Measurements from ENCODE around the gene MRPS9. TPM values are rescaled to one million over a fixed set of nuclear protein-coding genes. Genes with fewer than 3 reads are reported as not detected.

Gene MRPS9
- total and polyA plus RNA-seq, 12 donors: 24.1 to 76.3 (median 40.4) TPM

GRCh38 chr2:105140240-105140568 lies 102.3 kb downstream of the MRPS9 start:
- Histone ChIP-seq H3K9me3 (replicated peaks in 1 of 3) (no peaks in the 10 kb centered on the region), H3K27ac (no peak overlapping the region), H3K36me3 (replicated peaks in 1 of 2) (no peaks in the 10 kb centered on the region), H3K4me3 (no peak overlapping the region), H3K4me1 (replicated peaks in 1 of 2) (no peaks in the 10 kb centered on the region), H3K27me3 (peaks cover 6% of the 10 kb centered on the region)
- WGBS, 4 donors: 64 to 72% (median 71%) methylated on average over 1 of the region's 1 CpG
- intact Hi-C loops (cut with DNase I): no loop called here
- TF ChIP-seq POLR2A (IDR thresholded peaks at IDR 0.05) (no peak), CTCF (IDR thresholded peaks at IDR 0.05) (no peak)
- no peak for DNase-seq

GRCh38 chr2:105141099-105141614 lies 103.3 kb downstream of the MRPS9 start:
- intact Hi-C loops (cut with DNase I): no loop called here
- WGBS, 4 donors: 78 to 87% (median 83%) methylated on average over 3 to 4 of the region's 4 CpGs
- no peak for DNase-seq

GRCh38 chr2:105142239-105142638 lies 104.4 kb downstream of the MRPS9 start:
- H3K4me3 ChIP-seq: no peak overlapping the region
- DNase-seq: no peak
- H3K27me3 ChIP-seq: peaks cover 27% of the 10 kb centered on the region
- WGBS, 4 donors: 69 to 78% (median 73%) methylated on average over 3 to 5 of the region's 5 CpGs
- no peak overlapping the region for H3K27ac ChIP-seq
- intact Hi-C loops (cut with DNase I): no loop called here
- H3K9me3 ChIP-seq (replicated peaks in 1 of 3): no peaks in the 10 kb centered on the region
- no peaks in the 10 kb centered on the region for H3K36me3 ChIP-seq (replicated peaks in 1 of 2)
- H3K4me1 ChIP-seq (replicated peaks in 1 of 2): no peaks in the 10 kb centered on the region
- TF ChIP-seq POLR2A (IDR thresholded peaks at IDR 0.05) (no peak), CTCF (IDR thresholded peaks at IDR 0.05) (no peak)

More at GRCh38 chr2:105141099-105141614, 103.3 kb downstream of the MRPS9 start:
- no peak overlapping the region for H3K4me3 ChIP-seq
- H3K9me3 ChIP-seq (replicated peaks in 1 of 3): no peaks in the 10 kb centered on the region
- no peak overlapping the region for H3K27ac ChIP-seq
- TF ChIP-seq POLR2A (IDR thresholded peaks at IDR 0.05) (no peak), CTCF (IDR thresholded peaks at IDR 0.05) (no peak)
- H3K27me3 ChIP-seq: peaks cover 16% of the 10 kb centered on the region
- H3K36me3 ChIP-seq (replicated peaks in 1 of 2): no peaks in the 10 kb centered on the region
- H3K4me1 ChIP-seq (replicated peaks in 1 of 2): no peaks in the 10 kb centered on the region

- no peak for DNase-seq
- Histone ChIP-seq H3K4me1 (replicated peaks in 1 of 2) (no peaks in the 10 kb centered on the region), H3K4me3 (no peak overlapping the region), H3K27ac (no peak overlapping the region), H3K27me3 (peaks cover 31% of the 10 kb centered on the region), H3K9me3 (replicated peaks in 1 of 3) (no peaks in the 10 kb centered on the region), H3K36me3 (replicated peaks in 1 of 2) (no peaks in the 10 kb centered on the region)
- no peak for TF ChIP-seq POLR2A (IDR thresholded peaks at IDR 0.05)
- TF ChIP-seq CTCF (IDR thresholded peaks at IDR 0.05): no peak
- 55 to 61% (median 60%) methylated on average over 6 of the region's 6 CpGs for WGBS, 4 donors
- intact Hi-C loops (cut with DNase I): no loop called here
These were observed 105.2 kb downstream of the MRPS9 start for GRCh38 chr2:105143094-105143466.
